Keratinocyte (primary cell): ENCODE results near the gene NEB. TPM values are rescaled to one million over a fixed set of nuclear protein-coding genes. Genes with fewer than 3 reads are reported as not detected.

Experiments used
- DNase-seq: peaks from one replicate; pipeline ENCODE4 v3.0.0-alpha.2; 2011; ENCODE audit warnings: low read depth, missing footprints, low spot score
- FAIRE-seq: peaks from 2 replicates; lab custom pipeline; 2011; peaks lifted over from hg19 to GRCh38; lab: Jason Lieb, UNC
- H2AFZ ChIP-seq: 2 replicates; pipeline ENCODE4 v1.6.0; 2012; ENCODE audit warnings: low read length, control low read depth, inconsistent platforms; ENCODE audit not compliant: control insufficient read depth
- H3K27ac ChIP-seq: 2 replicates; pipeline ENCODE4 v1.5.1; 2011; ENCODE audit warnings: low read length; ENCODE audit not compliant: control insufficient read depth, insufficient read depth
- H3K27me3 ChIP-seq: 3 replicates; pipeline ENCODE4 v1.6.0; 2011; ENCODE audit warnings: low read length; ENCODE audit not compliant: control insufficient read depth, insufficient read depth; ENCODE audit errors: extremely low read depth
- H3K36me3 ChIP-seq, 2 experiments: 2 replicates in 1 of 2; 3 replicates in 1 of 2; pipeline ENCODE4 v1.5.1; 2011; ENCODE audit warnings: low read length in 2 of 2, mild to moderate bottlenecking in 1 of 2; ENCODE audit not compliant: control insufficient read depth in 2 of 2, insufficient read depth in 2 of 2; ENCODE audit errors: extremely low read depth in 1 of 2
- H3K4me1 ChIP-seq: 3 replicates; pipeline ENCODE4 v1.5.1; 2011; ENCODE audit warnings: low read length; ENCODE audit not compliant: control insufficient read depth, insufficient read depth; ENCODE audit errors: extremely low read depth
- H3K4me2 ChIP-seq: 3 replicates; pipeline ENCODE4 v1.6.0; 2011; ENCODE audit warnings: low read depth, low read length; ENCODE audit not compliant: control insufficient read depth, insufficient read depth; ENCODE audit errors: extremely low read depth
- H3K4me3 ChIP-seq, 3 experiments: fragments of 200-600 bp in 1 of 3; sonication (generic) in 1 of 3; 2 replicates in 2 of 3; 3 replicates in 1 of 3; pipeline ENCODE4 v1.5.1; 2011 to 2016; ENCODE audit warnings: low read length in 3 of 3, mild to moderate bottlenecking in 3 of 3, control low read depth in 2 of 3, inconsistent platforms in 1 of 3, low read depth in 1 of 3, mixed read lengths in 1 of 3, mixed run types in 1 of 3, moderate library complexity in 1 of 3; ENCODE audit not compliant: control insufficient read depth in 2 of 3, insufficient read depth in 2 of 3; ENCODE audit errors: extremely low read depth in 1 of 3
- H3K79me2 ChIP-seq: 2 replicates; pipeline ENCODE4 v1.6.0; 2012; ENCODE audit warnings: low read length; ENCODE audit not compliant: control insufficient read depth, insufficient read depth
- H3K9ac ChIP-seq: 3 replicates; pipeline ENCODE4 v1.6.0; 2011; ENCODE audit warnings: low read length; ENCODE audit not compliant: control insufficient read depth, insufficient read depth; ENCODE audit errors: extremely low read depth
- H3K9me1 ChIP-seq: 3 replicates; pipeline ENCODE4 v1.6.0; 2011; ENCODE audit warnings: low read length; ENCODE audit not compliant: control insufficient read depth, insufficient read depth; ENCODE audit errors: extremely low read depth
- H3K9me3 ChIP-seq: 2 replicates; pipeline ENCODE4 v1.5.1; 2012; ENCODE audit warnings: low read depth, low read length; ENCODE audit not compliant: control insufficient read depth
- H4K20me1 ChIP-seq: 3 replicates; pipeline ENCODE4 v1.6.0; 2011; ENCODE audit warnings: low read length; ENCODE audit not compliant: control insufficient read depth, insufficient read depth; ENCODE audit errors: extremely low read depth
- CTCF ChIP-seq, 3 experiments: IDR thresholded peaks in 1 of 3; conservative IDR thresholded peaks in 1 of 3; optimal IDR thresholded peaks in 1 of 3; 2 replicates in 2 of 3; 3 replicates in 1 of 3; pipeline versions ENCODE3 to v1.5.1; 2011; ENCODE audit warnings: low read length in 3 of 3, mild to moderate bottlenecking in 3 of 3, moderate library complexity in 2 of 3, control low read depth in 1 of 3, inconsistent platforms in 1 of 3; ENCODE audit not compliant: insufficient read depth in 2 of 3; ENCODE audit errors: extremely low read depth in 1 of 3
- EZH2 ChIP-seq: IDR thresholded peaks from one replicate; pipeline ENCODE4 v1.6.1; 2012; ENCODE audit warnings: inconsistent platforms, mild to moderate bottlenecking, low read length, moderate library complexity
- dilution Hi-C: fragments of 300-500 bp; cut with MboI; formaldehyde crosslinking; loops from one replicate; pipeline ENCODE4 v1.7.0; 2020; ENCODE audit warnings: low sequenced_read_pairs; ENCODE audit not compliant: extremely low pct_ligation_motif_present
- polyA plus RNA-seq, 5 experiments: library from polyadenylated mRNA; depleted of rRNA in 3 of 5; stranded (reverse) in 3 of 5; stranded (forward) in 1 of 5; unstranded in 1 of 5; fragments of >200 nt; gene quantifications; 1 replicate in 1 of 5; 2 replicates in 3 of 5; 3 replicates in 1 of 5; pipeline versions ENCODE4 v1.2.1 to v1.2.3, GENCODE V29; 2011 to 2012; ENCODE audit warnings: missing spikeins in 2 of 5, low read depth in 1 of 5, low replicate concordance in 1 of 5

Gene NEB
- polyA plus RNA-seq, 1 donor (not counting 4 experiments of a cell fraction or from before 2014, with no cell fraction given): 0.67 TPM

GRCh38 chr2:151727593-151728552, 6.4 kb downstream of the NEB start:
- no peaks in the 10 kb centered on the region for H3K36me3 ChIP-seq
- no peak overlapping the region for H3K27ac ChIP-seq
- no peak overlapping the region for H3K4me2 ChIP-seq
- no peaks in the 10 kb centered on the region for H3K9me1 ChIP-seq
- no peak overlapping the region for H3K4me3 ChIP-seq
- H3K4me1 ChIP-seq: no peaks in the 10 kb centered on the region
- FAIRE-seq: no peak
- no peaks in the 10 kb centered on the region for H3K9me3 ChIP-seq
- DNase-seq: no peak
- no peaks in the 10 kb centered on the region for H3K79me2 ChIP-seq
- no peaks in the 10 kb centered on the region for H4K20me1 ChIP-seq
- H2AFZ ChIP-seq: no peak overlapping the region
- H3K9ac ChIP-seq: no peak overlapping the region
- dilution Hi-C loops: no loop called here
- no peaks in the 10 kb centered on the region for H3K27me3 ChIP-seq
- TF ChIP-seq EZH2 (no peak), CTCF (optimal IDR thresholded peaks at IDR 0.05 in 1 of 3, IDR thresholded peaks at IDR 0.05 in 1 of 3, conservative IDR thresholded peaks at IDR 0.05 in 1 of 3; ENCODE audit: extremely low read depth in 1 of 3, insufficient read depth in 2 of 3, low read length in 3 of 3) (no peak)

GRCh38 chr2:151721161-151721560, 13.1 kb downstream of the NEB start:
- FAIRE-seq (no peak), DNase-seq (no peak)
- H3K27me3 ChIP-seq: no peaks in the 10 kb centered on the region
- dilution Hi-C loops: no loop called here
- H3K27ac ChIP-seq: no peak overlapping the region
- no peak for TF ChIP-seq EZH2
- TF ChIP-seq CTCF (optimal IDR thresholded peaks at IDR 0.05 in 1 of 3, IDR thresholded peaks at IDR 0.05 in 1 of 3, conservative IDR thresholded peaks at IDR 0.05 in 1 of 3; ENCODE audit: extremely low read depth in 1 of 3, insufficient read depth in 2 of 3, low read length in 3 of 3): no peak
- H3K79me2 ChIP-seq: no peaks in the 10 kb centered on the region
- no peak overlapping the region for H3K4me3 ChIP-seq
- H4K20me1 ChIP-seq: no peaks in the 10 kb centered on the region
- H2AFZ ChIP-seq: no peak overlapping the region
- no peak overlapping the region for H3K9ac ChIP-seq
- H3K9me1 ChIP-seq: no peaks in the 10 kb centered on the region
- no peak overlapping the region for H3K4me2 ChIP-seq
- H3K9me3 ChIP-seq: no peaks in the 10 kb centered on the region
- H3K36me3 ChIP-seq: no peaks in the 10 kb centered on the region
- H3K4me1 ChIP-seq: no peaks in the 10 kb centered on the region
